Stimulated activated CD8-positive, alpha-beta memory T cell treated with anti-CD3 and anti-CD28 coated beads, Interleukin-4, amount 100 ng/mL, for 4 hours (primary cell): ENCODE data around the gene ZNF296.

Experiments used
- DNase-seq, 2 donors: peaks; one replicate each; pipeline ENCODE4 v3.0.0-alpha.2; 2020; ENCODE audit warnings: low read depth in 2 of 2, low spot score in 1 of 2

Gene ZNF296

GRCh38 chr19:45103508-45104319 is 27.4 kb upstream of the ZNF296 start:
- no peak for DNase-seq

GRCh38 chr19:45103156-45103507 is 26.9 kb upstream of the ZNF296 start:
- no peak for DNase-seq

GRCh38 chr19:45102481-45102880 is 26.2 kb upstream of the ZNF296 start:
- no peak for DNase-seq

- DNase-seq, result no peak
Observed at GRCh38 chr19:45101806-45102205, 25.5 kb upstream of the ZNF296 start.

- no peak for DNase-seq
Observed at GRCh38 chr19:45100846-45101252, 24.6 kb upstream of the ZNF296 start.

- no peak for DNase-seq
Observed at GRCh38 chr19:45100201-45100600, 23.9 kb upstream of the ZNF296 start.

- no peak for DNase-seq
Observed at GRCh38 chr19:45099467-45100191, 23.4 kb upstream of the ZNF296 start.

- DNase-seq, result no peak
Observed at GRCh38 chr19:45098521-45099466, 22.5 kb upstream of the ZNF296 start.

GRCh38 chr19:45097776-45098520 is 21.7 kb upstream of the ZNF296 start:
- no peak for DNase-seq

GRCh38 chr19:45097450-45097775 is 21.1 kb upstream of the ZNF296 start:
- no peak for DNase-seq

- DNase-seq, result no peak
Observed at GRCh38 chr19:45096700-45097099, 20.4 kb upstream of the ZNF296 start.

GRCh38 chr19:45095496-45096413 is 19.5 kb upstream of the ZNF296 start:
- DNase-seq, result no peak

- no peak for DNase-seq
Observed at GRCh38 chr19:45094707-45095106, 18.4 kb upstream of the ZNF296 start.

GRCh38 chr19:45094137-45094536 is 17.9 kb upstream of the ZNF296 start:
- DNase-seq, result no peak

- peak; percentile 83 to 87 for DNase-seq
Observed at GRCh38 chr19:45092747-45093678, 16.7 kb upstream of the ZNF296 start, which contains the start of gene PPP1R37. PPP1R37 (plus strand) TSS chr19:45093179; CDS start chr19:45093326, 147 bp downstream.

- DNase-seq, result peak; percentile 93 to 97
Observed at GRCh38 chr19:45091031-45091923, 15.0 kb upstream of the ZNF296 start.

GRCh38 chr19:45090606-45091005 is 14.3 kb upstream of the ZNF296 start:
- no peak for DNase-seq

GRCh38 chr19:45090034-45090433 is 13.8 kb upstream of the ZNF296 start:
- DNase-seq, result no peak
